ENCODE data around the gene PDZD2.
"Not testable (repeated sequence)": the region's sequence is repeated elsewhere in the genome, so short reads cannot be mapped to it uniquely, and the experiment has no call there.

PDZD2 gene

DNA sequence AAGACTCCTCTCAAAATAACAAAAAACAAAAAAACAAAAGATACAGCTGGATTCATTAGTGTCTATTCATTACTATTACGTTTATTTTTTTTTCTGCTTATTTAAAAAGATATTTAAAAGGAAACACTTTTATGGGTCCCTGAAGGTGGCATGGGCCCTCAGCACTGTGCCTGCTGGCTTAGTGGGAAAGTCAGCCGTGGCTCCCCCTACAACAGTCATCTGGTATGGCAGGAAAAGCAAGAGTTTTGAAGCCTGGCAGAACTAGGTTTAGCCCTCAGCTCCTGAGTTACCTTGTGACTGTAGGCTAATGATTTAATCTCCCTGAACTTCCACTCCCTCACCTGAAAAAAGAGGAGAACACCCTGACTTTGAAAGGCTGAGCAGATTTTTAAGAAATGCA is 399.6 kb downstream of the PDZD2 start:
- H3K9ac ChIP-seq (ENCODE audit: low read depth, low read length): no peak overlapping the region
- ATAC-seq (ENCODE audit: insufficient read depth, low read depth): no peak
- H3K27ac ChIP-seq (ENCODE audit: low read length): no peak overlapping the region
- H3K27me3 ChIP-seq (ENCODE audit: insufficient read depth, low read length, poor library complexity): no peaks in the 10 kb centered on the region
- H3K79me2 ChIP-seq (ENCODE audit: insufficient read depth, low read length): no peaks in the 10 kb centered on the region
- peaks cover 3% of the 10 kb centered on the region for H3K4me1 ChIP-seq (ENCODE audit: insufficient read depth, low read length)
- H3K4me2 ChIP-seq (ENCODE audit: insufficient read depth, low read length): no peak overlapping the region
- no peak overlapping the region for H3K4me3 ChIP-seq (ENCODE audit: low read depth in 1 of 2, low read length in 2 of 2)
- DNase-seq: no peak
- H3K9me3 ChIP-seq (ENCODE audit: insufficient read depth, low read length, severe bottlenecking): peaks cover 5% of the 10 kb centered on the region
- H2AFZ ChIP-seq (ENCODE audit: low read depth, low read length): no peak overlapping the region
- no peaks in the 10 kb centered on the region for H3K36me3 ChIP-seq (ENCODE audit: insufficient read depth, low read length)
- H4K20me1 ChIP-seq (ENCODE audit: insufficient read depth, low read length): no peaks in the 10 kb centered on the region
- TF ChIP-seq CTCF (IDR thresholded peaks at IDR 0.05; ENCODE audit: borderline replicate concordance, extremely low read depth, low read length, poor library complexity, severe bottlenecking) (no peak), EZH2 (IDR thresholded peaks at IDR 0.05; ENCODE audit: borderline replicate concordance, low read depth, low read length, severe bottlenecking) (no peak)

GRCh38 chr5:32039133-32039532 is 400.2 kb downstream of the PDZD2 start:
- H3K4me3 ChIP-seq (ENCODE audit: low read depth in 1 of 2, low read length in 2 of 2); H3K9me3 ChIP-seq (ENCODE audit: insufficient read depth, low read length, severe bottlenecking); H3K36me3 ChIP-seq (ENCODE audit: insufficient read depth, low read length); H3K27ac ChIP-seq (ENCODE audit: low read length); ATAC-seq (ENCODE audit: insufficient read depth, low read depth); H3K27me3 ChIP-seq (ENCODE audit: insufficient read depth, low read length, poor library complexity); H4K20me1 ChIP-seq (ENCODE audit: insufficient read depth, low read length); H3K9ac ChIP-seq (ENCODE audit: low read depth, low read length); H2AFZ ChIP-seq (ENCODE audit: low read depth, low read length); H3K4me1 ChIP-seq (ENCODE audit: insufficient read depth, low read length); DNase-seq; H3K4me2 ChIP-seq (ENCODE audit: insufficient read depth, low read length); H3K79me2 ChIP-seq (ENCODE audit: insufficient read depth, low read length): not testable (repeated sequence)

DNA sequence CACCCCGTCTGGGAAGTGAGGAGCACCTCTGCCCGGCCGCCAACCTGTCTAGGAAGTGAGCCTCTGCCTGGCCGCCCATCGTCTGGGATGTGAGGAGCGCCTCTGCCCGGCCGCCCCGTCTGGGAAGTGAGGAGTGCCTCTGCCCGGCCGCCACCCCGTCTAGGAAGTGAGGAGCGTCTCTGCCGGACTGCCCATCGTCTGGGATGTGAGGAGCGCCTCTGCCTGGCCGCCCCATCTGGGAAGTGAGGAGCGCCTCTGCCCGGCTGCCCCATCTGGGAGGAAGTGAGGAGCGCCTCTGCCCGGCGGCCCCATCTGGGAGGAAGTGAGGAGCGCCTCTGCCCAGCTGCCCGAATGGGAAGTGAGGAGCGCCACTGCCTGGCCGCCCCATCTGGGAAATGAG is 400.7 kb downstream of the PDZD2 start:
- not testable (repeated sequence) for H3K27ac ChIP-seq (ENCODE audit: low read length); H4K20me1 ChIP-seq (ENCODE audit: insufficient read depth, low read length); H3K36me3 ChIP-seq (ENCODE audit: insufficient read depth, low read length); ATAC-seq (ENCODE audit: insufficient read depth, low read depth); H2AFZ ChIP-seq (ENCODE audit: low read depth, low read length); H3K4me2 ChIP-seq (ENCODE audit: insufficient read depth, low read length); H3K4me3 ChIP-seq (ENCODE audit: low read depth in 1 of 2, low read length in 2 of 2); H3K4me1 ChIP-seq (ENCODE audit: insufficient read depth, low read length); H3K9ac ChIP-seq (ENCODE audit: low read depth, low read length); H3K9me3 ChIP-seq (ENCODE audit: insufficient read depth, low read length, severe bottlenecking); H3K79me2 ChIP-seq (ENCODE audit: insufficient read depth, low read length); H3K27me3 ChIP-seq (ENCODE audit: insufficient read depth, low read length, poor library complexity); DNase-seq

DNA sequence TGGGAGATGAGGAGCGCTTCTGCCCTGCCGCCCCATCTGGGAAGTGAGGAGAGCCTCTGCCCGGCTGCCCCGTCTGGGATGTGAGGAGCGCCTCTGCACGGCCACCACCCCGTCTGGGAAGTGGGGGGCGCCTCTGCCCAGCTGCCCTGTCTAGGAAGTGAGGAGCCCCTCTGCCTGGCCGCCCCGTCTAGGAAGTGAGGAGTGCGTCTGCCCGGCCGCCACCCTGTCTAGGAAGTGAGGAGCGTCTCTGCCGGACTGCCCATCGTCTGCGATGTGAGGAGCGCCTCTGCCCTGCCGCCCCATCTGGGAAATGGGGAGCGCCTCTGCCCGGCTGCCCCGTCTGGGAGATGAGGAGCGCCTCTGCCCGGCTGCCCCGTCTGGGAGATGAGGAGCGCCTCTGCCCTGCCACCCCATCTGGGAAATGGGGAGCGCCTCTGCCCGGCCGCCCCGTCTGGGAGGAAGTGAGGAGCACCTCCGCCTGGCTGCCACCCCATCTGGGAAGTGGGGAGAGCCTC is 401.3 kb downstream of the PDZD2 start:
- not testable (repeated sequence) for H3K9me3 ChIP-seq (ENCODE audit: insufficient read depth, low read length, severe bottlenecking); H3K9ac ChIP-seq (ENCODE audit: low read depth, low read length); H3K27ac ChIP-seq (ENCODE audit: low read length); H3K4me2 ChIP-seq (ENCODE audit: insufficient read depth, low read length); H3K36me3 ChIP-seq (ENCODE audit: insufficient read depth, low read length); H2AFZ ChIP-seq (ENCODE audit: low read depth, low read length); H3K4me3 ChIP-seq (ENCODE audit: low read depth in 1 of 2, low read length in 2 of 2); H3K27me3 ChIP-seq (ENCODE audit: insufficient read depth, low read length, poor library complexity); H3K4me1 ChIP-seq (ENCODE audit: insufficient read depth, low read length); H3K79me2 ChIP-seq (ENCODE audit: insufficient read depth, low read length); DNase-seq; ATAC-seq (ENCODE audit: insufficient read depth, low read depth); H4K20me1 ChIP-seq (ENCODE audit: insufficient read depth, low read length)

- no peaks in the 10 kb centered on the region for H4K20me1 ChIP-seq (ENCODE audit: insufficient read depth, low read length)
- peaks cover 5% of the 10 kb centered on the region for H3K9me3 ChIP-seq (ENCODE audit: insufficient read depth, low read length, severe bottlenecking)
- H3K27me3 ChIP-seq (ENCODE audit: insufficient read depth, low read length, poor library complexity): no peaks in the 10 kb centered on the region
- no peak overlapping the region for H3K4me3 ChIP-seq (ENCODE audit: low read depth in 1 of 2, low read length in 2 of 2)
- H3K36me3 ChIP-seq (ENCODE audit: insufficient read depth, low read length): no peaks in the 10 kb centered on the region
- no peak overlapping the region for H3K9ac ChIP-seq (ENCODE audit: low read depth, low read length)
- no peak overlapping the region for H3K27ac ChIP-seq (ENCODE audit: low read length)
- no peak overlapping the region for H2AFZ ChIP-seq (ENCODE audit: low read depth, low read length)
- TF ChIP-seq CTCF (IDR thresholded peaks at IDR 0.05; ENCODE audit: borderline replicate concordance, extremely low read depth, low read length, poor library complexity, severe bottlenecking) (no peak), EZH2 (IDR thresholded peaks at IDR 0.05; ENCODE audit: borderline replicate concordance, low read depth, low read length, severe bottlenecking) (no peak)
- no peaks in the 10 kb centered on the region for H3K79me2 ChIP-seq (ENCODE audit: insufficient read depth, low read length)
- H3K4me2 ChIP-seq (ENCODE audit: insufficient read depth, low read length): no peak overlapping the region
- ATAC-seq (ENCODE audit: insufficient read depth, low read depth): no peak
- no peak for DNase-seq
- H3K4me1 ChIP-seq (ENCODE audit: insufficient read depth, low read length): no peaks in the 10 kb centered on the region
Observed at GRCh38 chr5:32042551-32042961, 403.6 kb downstream of the PDZD2 start.
